ENCODE data around the gene CLIP4. TPM values are rescaled to one million over a fixed set of nuclear protein-coding genes. Genes with fewer than 3 reads are reported as not detected.

The CLIP4 gene
- total RNA-seq, 1 experiment from 2014 or later: 134 TPM

- Histone ChIP-seq H3K79me2 (ENCODE audit: low read depth) (peaks cover 8% of the 10 kb centered on the region; the same call in 1 of the 2 replicates), H3K27me3 (ENCODE audit: insufficient read depth, low read depth) (no peaks in the 10 kb centered on the region), H3K4me1 (replicated peaks; ENCODE audit: insufficient read depth) (no peaks in the 10 kb centered on the region), H3F3A (ENCODE audit: insufficient read depth, low read depth) (peaks cover 13% of the 10 kb centered on the region; the same call in 1 of the 2 replicates), H3K9me2 (ENCODE audit: insufficient read depth) (no peaks in the 10 kb centered on the region), H3K4me3 (no peak overlapping the region), H4K20me1 (ENCODE audit: insufficient read depth) (no peaks in the 10 kb centered on the region), H3K9me3 (ENCODE audit: insufficient read depth, low read depth) (no peaks in the 10 kb centered on the region), H3K4me2 (no peak overlapping the region), H3K36me3 (ENCODE audit: low read depth) (peaks cover 42% of the 10 kb centered on the region), H3K27ac (peak overlapping the region; percentile 5; the same call in 1 of the 2 replicates), H2AFZ (no peak overlapping the region)
- POLR2A ChIA-PET (ENCODE audit: unreplicated experiment): no interaction called here
- CTCF ChIA-PET: no interaction called here
- no peak for TF ChIP-seq CTCF (conservative IDR thresholded peaks at IDR 0.05)
- no peak for TF ChIP-seq EZH2 (IDR thresholded peaks at IDR 0.05; ENCODE audit: low read depth)
- DNase-seq: no peak
- no TSS peak for BruUV-seq (replicated peaks)
- intact Hi-C loops (cut with micrococcal nuclease; ENCODE audit: unreplicated experiment): no loop called here
These were observed 31.0 kb downstream of the CLIP4 start for GRCh38 chr2:29146197-29146596.

- no TSS peak for BruUV-seq (replicated peaks)
- Histone ChIP-seq H3K4me1 (replicated peaks; ENCODE audit: insufficient read depth) (no peaks in the 10 kb centered on the region), H3K9me2 (ENCODE audit: insufficient read depth) (no peaks in the 10 kb centered on the region), H4K20me1 (ENCODE audit: insufficient read depth) (peaks cover under 1% of the 10 kb centered on the region; the same call in 1 of the 2 replicates), H2AFZ (no peak overlapping the region), H3K36me3 (ENCODE audit: low read depth) (peaks cover 46% of the 10 kb centered on the region), H3K27ac (no peak overlapping the region), H3K9me3 (ENCODE audit: insufficient read depth, low read depth) (no peaks in the 10 kb centered on the region), H3F3A (ENCODE audit: insufficient read depth, low read depth) (peaks cover 15% of the 10 kb centered on the region; the same call in 1 of the 2 replicates), H3K79me2 (ENCODE audit: low read depth) (no peaks in the 10 kb centered on the region), H3K27me3 (ENCODE audit: insufficient read depth, low read depth) (no peaks in the 10 kb centered on the region), H3K4me2 (no peak overlapping the region), H3K4me3 (no peak overlapping the region)
- no peak for DNase-seq
- CTCF ChIA-PET: interaction anchor here (0.6 kb wide), 1 partner anchor 944 kb away, joined by 6 read pairs; no protein-coding TSS in a partner anchor
- no peak for TF ChIP-seq EZH2 (IDR thresholded peaks at IDR 0.05; ENCODE audit: low read depth)
- TF ChIP-seq CTCF (conservative IDR thresholded peaks at IDR 0.05): no peak
- intact Hi-C loops (cut with micrococcal nuclease; ENCODE audit: unreplicated experiment): no loop called here
- POLR2A ChIA-PET (ENCODE audit: unreplicated experiment): interaction anchor here (0.6 kb wide), 1 partner anchor 31 kb away, joined by 3 read pairs; no protein-coding TSS in a partner anchor
These were observed 32.7 kb downstream of the CLIP4 start for GRCh38 chr2:29147963-29148362.

- no peaks in the 10 kb centered on the region for H3K9me3 ChIP-seq (ENCODE audit: insufficient read depth, low read depth)
- no peak overlapping the region for H3K4me2 ChIP-seq
- no peaks in the 10 kb centered on the region for H3K9me2 ChIP-seq (ENCODE audit: insufficient read depth)
- intact Hi-C loops (cut with micrococcal nuclease; ENCODE audit: unreplicated experiment): no loop called here
- H2AFZ ChIP-seq: no peak overlapping the region
- H3K79me2 ChIP-seq (ENCODE audit: low read depth): no peaks in the 10 kb centered on the region
- DNase-seq: no peak
- no peaks in the 10 kb centered on the region for H3K4me1 ChIP-seq (replicated peaks; ENCODE audit: insufficient read depth)
- no peak overlapping the region for H3K27ac ChIP-seq
- H3F3A ChIP-seq (ENCODE audit: insufficient read depth, low read depth): peaks cover 8% of the 10 kb centered on the region; the same call in 1 of the 2 replicates
- CTCF ChIA-PET: no interaction called here
- peaks cover 76% of the 10 kb centered on the region for H3K36me3 ChIP-seq (ENCODE audit: low read depth)
- no peak overlapping the region for H3K4me3 ChIP-seq
- POLR2A ChIA-PET (ENCODE audit: unreplicated experiment): no interaction called here
- TF ChIP-seq EZH2 (IDR thresholded peaks at IDR 0.05; ENCODE audit: low read depth) (no peak), CTCF (conservative IDR thresholded peaks at IDR 0.05) (no peak)
- no peaks in the 10 kb centered on the region for H3K27me3 ChIP-seq (ENCODE audit: insufficient read depth, low read depth)
- peaks cover 4% of the 10 kb centered on the region for H4K20me1 ChIP-seq (ENCODE audit: insufficient read depth)
- no TSS peak for BruUV-seq (replicated peaks)
These were observed 39.4 kb downstream of the CLIP4 start for GRCh38 chr2:29154610-29155009.

Measured in PC-9 (cell line).